ENCODE data around the gene UQCR11. TPM values are rescaled to one million over a fixed set of nuclear protein-coding genes. Genes with fewer than 3 reads are reported as not detected.

The UQCR11 gene
- total and polyA plus RNA-seq, 2 of the 4 experiments (the other 2 are of a cell fraction): 29.2 to 177 TPM

DNA sequence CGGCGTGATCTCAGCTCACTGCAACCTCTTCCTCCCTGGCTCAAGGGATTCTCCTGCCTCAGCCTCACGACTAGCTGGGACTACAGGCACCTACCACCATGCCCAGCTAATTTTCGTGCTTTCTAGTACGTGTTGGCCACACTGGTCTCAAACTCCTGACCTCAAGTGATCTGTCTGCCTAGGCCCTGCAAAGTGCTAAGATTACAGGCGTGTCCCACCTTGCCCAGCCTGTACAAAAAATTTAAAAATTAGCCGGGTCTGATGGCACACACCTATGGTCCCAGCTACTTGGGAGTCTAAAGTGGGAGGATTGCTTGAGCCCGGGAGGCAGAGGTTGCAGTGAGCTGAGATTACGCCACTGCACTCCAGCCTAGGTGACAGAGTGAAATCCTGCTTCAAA, 32.5 kb downstream of the UQCR11 start:
- no peak overlapping the region for H3K9ac ChIP-seq (ENCODE audit: low read depth, low read length)
- ChIA-PET CTCF (no interaction called here), POLR2A (ENCODE audit: unreplicated experiment) (interaction anchor here (0.7 kb wide), 1 partner anchor 154 kb away, joined by 6 read pairs; no protein-coding TSS in a partner anchor)
- no peak overlapping the region for H3K18ac ChIP-seq (ENCODE audit: low read depth, low read length)
- H3K27ac ChIP-seq (ENCODE audit: insufficient read depth, low read length): no peak overlapping the region
- 85% methylated on average over 7 of the region's 9 CpGs; no CpG with 5 or more reads in 1 of the 2 experiments for WGBS, 2 experiments (ENCODE audit: extremely low coverage in 2 of 2, insufficient read length in 1 of 2)
- no peak for TF ChIP-seq MAZ (IDR thresholded peaks at IDR 0.05; ENCODE audit: borderline replicate concordance, low read depth, low read length)
- no peak for TF ChIP-seq RCOR1 (IDR thresholded peaks at IDR 0.05; ENCODE audit: insufficient replicate concordance, low read length)
- H3K14ac ChIP-seq (replicated peaks; ENCODE audit: low read depth, low read length): no peak overlapping the region
- H3K79me1 ChIP-seq (ENCODE audit: low read depth in 1 of 2, low read length in 2 of 2): no peaks in the 10 kb centered on the region
- H4K91ac ChIP-seq (ENCODE audit: insufficient read depth, low read depth, low read length): no peak overlapping the region
- H3K27me3 ChIP-seq (ENCODE audit: control insufficient read depth, insufficient read depth, low read length): no peaks in the 10 kb centered on the region; the same call in 1 of the 2 replicates
- no peak overlapping the region for H2AFZ ChIP-seq (replicated peaks; ENCODE audit: low read length, poor library complexity)
- no peak for ATAC-seq (ENCODE audit: low read depth)
- H2BK5ac ChIP-seq (ENCODE audit: low read depth, low read length, poor library complexity, severe bottlenecking): no peak overlapping the region
- intact Hi-C loops (cut with micrococcal nuclease): no loop called here
- no peak overlapping the region for H2BK15ac ChIP-seq (ENCODE audit: low read depth, low read length)
- no peaks in the 10 kb centered on the region for H3K9me3 ChIP-seq (ENCODE audit: control insufficient read depth, insufficient read depth, low read length)
- H3K4me1 ChIP-seq (ENCODE audit: control insufficient read depth, insufficient read depth, low read length): peaks cover 2% of the 10 kb centered on the region; the same call in 1 of the 2 replicates
- no peak overlapping the region for H2BK20ac ChIP-seq (ENCODE audit: low read depth, low read length)
- no peak overlapping the region for H3K4ac ChIP-seq (ENCODE audit: low read depth, low read length)
- peaks cover 14% of the 10 kb centered on the region; the same call in 1 of the 2 replicates for H3K36me3 ChIP-seq (ENCODE audit: control insufficient read depth, insufficient read depth, low read length)
- H4K5ac ChIP-seq (ENCODE audit: low read depth, low read length): no peak overlapping the region
- no peak overlapping the region for H3K4me3 ChIP-seq (ENCODE audit: insufficient read depth, low read depth, low read length)
- no peak overlapping the region for H3K56ac ChIP-seq (ENCODE audit: extremely low read depth, insufficient read depth, low read length)
- H2BK120ac ChIP-seq (ENCODE audit: low read depth, low read length): no peak overlapping the region
- no TSS peak for BruUV-seq (replicated peaks)
- H3K23ac ChIP-seq (ENCODE audit: low read depth, low read length): no peak overlapping the region
- no peak overlapping the region for H2AK9ac ChIP-seq (replicated peaks; ENCODE audit: low read depth, low read length, poor library complexity)
- no peaks in the 10 kb centered on the region for H3K9me1 ChIP-seq (ENCODE audit: insufficient read depth, low read length)
- no peak overlapping the region for H4K8ac ChIP-seq (ENCODE audit: low read depth in 2 of 2, low read length in 2 of 2)
- H3K4me2 ChIP-seq (ENCODE audit: low read depth, low read length): no peak overlapping the region
- H2AK5ac ChIP-seq (ENCODE audit: low read depth, low read length): no peak overlapping the region
- dilution Hi-C loops (cut with HindIII; ENCODE audit: low sequenced_read_pairs, unreplicated experiment): no loop called here
- DNase-seq: no peak
- in situ Hi-C loops (cut with MboI; ENCODE audit: low sequenced_read_pairs): no loop called here
- peaks cover 12% of the 10 kb centered on the region; the same call in 1 of the 2 replicates for H4K20me1 ChIP-seq (ENCODE audit: insufficient read depth, low read length)

Measured in IMR-90 (cell line).